Subcutaneous adipose tissue (tissue), 4 donors: ENCODE results near the gene PRIM1. TPM values are rescaled to one million over a fixed set of nuclear protein-coding genes. Genes with fewer than 3 reads are reported as not detected.

ENCODE experiments used
- CTCF ChIP-seq: fragments of 450-650 bp; IDR thresholded peaks from one replicate; pipeline ENCODE4 v1.5.1; 2016; ENCODE audit warnings: low read depth, mild to moderate bottlenecking, control low read depth, antibody characterized with exemption, moderate library complexity
- total RNA-seq, 4 donors: library from RNA; depleted of rRNA; stranded (reverse); fragments of >200 nt; gene quantifications; one replicate each; pipeline ENCODE4 v1.1.0, GENCODE V29; 2016

Gene PRIM1
- total RNA-seq = 10 to 100 TPM in 2 of 4 donors, 1 to 10 TPM in 2; 3.4 to 11.7 (median 8.2) TPM

- TF ChIP-seq CTCF = no peak
These were observed at the start of gene PRIM1 for GRCh38 chr12:56751712-56752598. Gene PRIM1 (minus strand): TSS chr12:56752323. CDS start chr12:56752298, 25 bp downstream.

GRCh38 chr12:56800221-56800620, 48.1 kb upstream of the PRIM1 start:
- TF ChIP-seq CTCF = no peak

GRCh38 chr12:56792678-56793077, 40.6 kb upstream of the PRIM1 start:
- TF ChIP-seq CTCF = no peak

- no peak for TF ChIP-seq CTCF
These were observed 35.4 kb upstream of the PRIM1 start for GRCh38 chr12:56787498-56787897.

GRCh38 chr12:56785874-56786273, 33.8 kb upstream of the PRIM1 start:
- TF ChIP-seq CTCF = no peak

GRCh38 chr12:56785141-56785865, 33.2 kb upstream of the PRIM1 start:
- no peak for TF ChIP-seq CTCF

GRCh38 chr12:56781726-56782125, 29.6 kb upstream of the PRIM1 start:
- TF ChIP-seq CTCF = no peak
